ENCODE data around the gene KCNIP4. TPM values are rescaled to one million over a fixed set of nuclear protein-coding genes. Genes with fewer than 3 reads are reported as not detected.

KCNIP4 gene
- total RNA-seq, 1 experiment from 2014 or later, result not detected

DNA sequence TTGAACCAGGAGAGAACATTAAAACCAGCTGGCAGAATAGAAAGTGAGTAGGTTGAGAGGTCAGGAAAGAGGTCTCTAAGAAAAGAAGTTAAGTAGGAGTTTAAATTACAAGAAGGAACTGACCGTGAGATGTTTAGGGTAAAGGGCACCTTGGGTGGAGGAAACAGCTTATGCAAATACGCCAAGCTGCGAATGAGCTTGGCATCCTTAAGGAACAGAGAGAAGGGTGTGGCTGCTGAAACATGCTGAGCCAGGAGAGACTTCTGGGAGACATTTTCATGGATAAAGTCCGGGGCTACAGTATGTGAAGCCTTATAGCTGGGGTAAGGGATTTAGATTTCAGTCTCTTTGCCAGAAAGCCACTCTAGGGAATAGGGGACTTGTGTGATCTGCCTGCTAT is 249.1 kb downstream of the KCNIP4 start:
- no peak overlapping the region for H3K4me3 ChIP-seq
- H3F3A ChIP-seq (ENCODE audit: insufficient read depth, low read depth), result no peaks in the 10 kb centered on the region
- intact Hi-C loops (cut with micrococcal nuclease; ENCODE audit: unreplicated experiment), result no loop called here
- H4K20me1 ChIP-seq (ENCODE audit: insufficient read depth), result no peaks in the 10 kb centered on the region
- peak in 1 of 2 experiments; percentile 2 for DNase-seq
- POLR2A ChIA-PET (ENCODE audit: unreplicated experiment), result no interaction called here
- H3K79me2 ChIP-seq (ENCODE audit: low read depth), result no peaks in the 10 kb centered on the region
- H2AFZ ChIP-seq, result no peak overlapping the region
- H3K9me2 ChIP-seq (ENCODE audit: insufficient read depth), result no peaks in the 10 kb centered on the region
- H3K36me3 ChIP-seq (ENCODE audit: low read depth), result no peaks in the 10 kb centered on the region
- BruUV-seq (replicated peaks), result no TSS peak
- no peaks in the 10 kb centered on the region for H3K4me1 ChIP-seq (replicated peaks; ENCODE audit: insufficient read depth)
- H3K9me3 ChIP-seq (ENCODE audit: insufficient read depth, low read depth), result no peaks in the 10 kb centered on the region
- H3K27ac ChIP-seq, result no peak overlapping the region
- no peaks in the 10 kb centered on the region for H3K27me3 ChIP-seq (ENCODE audit: insufficient read depth, low read depth)
- H3K4me2 ChIP-seq, result no peak overlapping the region
- TF ChIP-seq, protein P1, sequence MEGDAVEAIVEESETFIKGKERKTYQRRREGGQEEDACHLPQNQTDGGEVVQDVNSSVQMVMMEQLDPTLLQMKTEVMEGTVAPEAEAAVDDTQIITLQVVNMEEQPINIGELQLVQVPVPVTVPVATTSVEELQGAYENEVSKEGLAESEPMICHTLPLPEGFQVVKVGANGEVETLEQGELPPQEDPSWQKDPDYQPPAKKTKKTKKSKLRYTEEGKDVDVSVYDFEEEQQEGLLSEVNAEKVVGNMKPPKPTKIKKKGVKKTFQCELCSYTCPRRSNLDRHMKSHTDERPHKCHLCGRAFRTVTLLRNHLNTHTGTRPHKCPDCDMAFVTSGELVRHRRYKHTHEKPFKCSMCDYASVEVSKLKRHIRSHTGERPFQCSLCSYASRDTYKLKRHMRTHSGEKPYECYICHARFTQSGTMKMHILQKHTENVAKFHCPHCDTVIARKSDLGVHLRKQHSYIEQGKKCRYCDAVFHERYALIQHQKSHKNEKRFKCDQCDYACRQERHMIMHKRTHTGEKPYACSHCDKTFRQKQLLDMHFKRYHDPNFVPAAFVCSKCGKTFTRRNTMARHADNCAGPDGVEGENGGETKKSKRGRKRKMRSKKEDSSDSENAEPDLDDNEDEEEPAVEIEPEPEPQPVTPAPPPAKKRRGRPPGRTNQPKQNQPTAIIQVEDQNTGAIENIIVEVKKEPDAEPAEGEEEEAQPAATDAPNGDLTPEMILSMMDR (conservative IDR thresholded peaks at IDR 0.05), result no peak
- no peak for TF ChIP-seq EZH2 (IDR thresholded peaks at IDR 0.05; ENCODE audit: low read depth)
- CTCF ChIA-PET, result no interaction called here

DNA sequence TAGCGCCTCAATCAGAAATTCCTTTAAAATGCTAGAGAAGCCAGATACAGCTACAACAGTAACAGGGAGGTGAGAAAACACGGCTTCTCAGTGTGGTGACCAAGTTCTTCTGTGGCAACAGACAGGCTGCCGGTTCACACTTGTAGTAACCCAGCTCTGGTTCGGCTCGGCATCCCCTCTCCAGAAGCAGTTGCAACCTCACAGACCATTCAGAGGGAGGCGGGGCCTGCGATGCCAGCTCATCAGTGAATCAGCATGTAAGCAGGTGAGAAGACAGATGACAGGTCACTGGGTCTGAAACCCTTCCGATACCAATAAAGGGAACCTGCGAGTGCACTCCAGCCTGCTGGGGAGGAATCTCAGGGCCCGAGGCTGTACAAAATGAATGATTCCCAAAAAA is 251.0 kb downstream of the KCNIP4 start:
- TF ChIP-seq, protein P1 (conservative IDR thresholded peaks at IDR 0.05), result no peak
- TF ChIP-seq EZH2 (IDR thresholded peaks at IDR 0.05; ENCODE audit: low read depth), result no peak
- Histone ChIP-seq H3K27me3 (ENCODE audit: insufficient read depth, low read depth) (no peaks in the 10 kb centered on the region), H3F3A (ENCODE audit: insufficient read depth, low read depth) (no peaks in the 10 kb centered on the region), H3K4me3 (no peak overlapping the region), H4K20me1 (ENCODE audit: insufficient read depth) (no peaks in the 10 kb centered on the region), H3K9me3 (ENCODE audit: insufficient read depth, low read depth) (no peaks in the 10 kb centered on the region), H2AFZ (no peak overlapping the region), H3K4me2 (peak overlapping the region; percentile 23; the same call in 1 of the 2 replicates), H3K79me2 (ENCODE audit: low read depth) (no peaks in the 10 kb centered on the region), H3K9me2 (ENCODE audit: insufficient read depth) (no peaks in the 10 kb centered on the region), H3K36me3 (ENCODE audit: low read depth) (no peaks in the 10 kb centered on the region), H3K4me1 (replicated peaks; ENCODE audit: insufficient read depth) (no peaks in the 10 kb centered on the region), H3K27ac (no peak overlapping the region)
- CTCF ChIA-PET, result interaction anchor here (0.7 kb wide), 1 partner anchor 26 kb away, joined by 11 read pairs; no protein-coding TSS in a partner anchor
- BruUV-seq (replicated peaks), result no TSS peak
- DNase-seq, result peak in 1 of 2 experiments; percentile 63
- POLR2A ChIA-PET (ENCODE audit: unreplicated experiment), result interaction anchor here (0.6 kb wide), 1 partner anchor 24 kb away, joined by 3 read pairs; no protein-coding TSS in a partner anchor
- intact Hi-C loops (cut with micrococcal nuclease; ENCODE audit: unreplicated experiment), result no loop called here

DNA sequence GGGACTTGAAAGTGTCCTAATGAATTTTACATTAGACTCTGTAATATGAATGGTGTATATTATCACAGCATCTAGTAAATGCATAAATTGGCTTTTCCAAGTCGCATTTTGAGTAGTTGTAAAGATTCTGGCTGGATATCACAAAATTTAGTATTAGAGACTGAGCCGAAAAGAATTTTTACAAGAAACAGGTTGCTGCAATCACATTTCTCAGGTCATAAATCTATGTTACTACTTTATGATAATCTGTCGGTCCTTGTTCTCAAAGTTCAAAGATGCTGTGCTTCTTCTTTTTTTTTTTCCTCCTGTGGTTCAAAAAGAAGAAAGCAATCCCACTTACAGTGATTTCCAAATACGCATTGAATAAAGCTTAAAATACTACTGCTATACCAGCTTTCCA is 253.4 kb downstream of the KCNIP4 start:
- H3K4me3 ChIP-seq, result no peak overlapping the region
- H3K4me1 ChIP-seq (replicated peaks; ENCODE audit: insufficient read depth), result no peaks in the 10 kb centered on the region
- H3K9me3 ChIP-seq (ENCODE audit: insufficient read depth, low read depth), result no peaks in the 10 kb centered on the region
- H3K27ac ChIP-seq, result no peak overlapping the region
- H3K36me3 ChIP-seq (ENCODE audit: low read depth), result no peaks in the 10 kb centered on the region
- POLR2A ChIA-PET (ENCODE audit: unreplicated experiment), result no interaction called here
- no peaks in the 10 kb centered on the region for H3K79me2 ChIP-seq (ENCODE audit: low read depth)
- no peak overlapping the region for H3K4me2 ChIP-seq
- no peaks in the 10 kb centered on the region for H3K27me3 ChIP-seq (ENCODE audit: insufficient read depth, low read depth)
- no TSS peak for BruUV-seq (replicated peaks)
- H3K9me2 ChIP-seq (ENCODE audit: insufficient read depth), result no peaks in the 10 kb centered on the region
- intact Hi-C loops (cut with micrococcal nuclease; ENCODE audit: unreplicated experiment), result no loop called here
- CTCF ChIA-PET, result no interaction called here
- no peak overlapping the region for H2AFZ ChIP-seq
- no peaks in the 10 kb centered on the region for H4K20me1 ChIP-seq (ENCODE audit: insufficient read depth)
- H3F3A ChIP-seq (ENCODE audit: insufficient read depth, low read depth), result no peaks in the 10 kb centered on the region
- TF ChIP-seq, protein P1 (conservative IDR thresholded peaks at IDR 0.05), result no peak
- TF ChIP-seq EZH2 (IDR thresholded peaks at IDR 0.05; ENCODE audit: low read depth), result no peak
- DNase-seq, result no peak
